HG02970 (cell line): ENCODE data around the gene FAM236D.
A peak's percentile ranks its signal among the peaks of the same experiment; 100 is the strongest.
"Not testable (repeated sequence)": the region's sequence is repeated elsewhere in the genome, so short reads cannot be mapped to it uniquely, and the experiment has no call there.

Source experiments
- ATAC-seq: cut with Tn5 transposase; IDR thresholded peaks from one replicate; pipeline ENCODE4 v1.9.1; 2021; ENCODE audit warnings: mild to moderate bottlenecking, moderate library complexity, moderate number of reproducible peaks; ENCODE audit not compliant: unreplicated experiment, low FRiP score

Gene FAM236D

GRCh38 chrX:72808110-72808509 is at the start of gene FAM236D:
Gene FAM236D (minus strand): TSS chrX:72808210. CDS start chrX:72808110, 100 bp downstream.
- ATAC-seq = not testable (repeated sequence)

GRCh38 chrX:72837532-72837931 is 29.5 kb upstream of the FAM236D start:
- ATAC-seq = not testable (repeated sequence)

- ATAC-seq = not testable (repeated sequence)
These were observed 22.7 kb upstream of the FAM236D start for GRCh38 chrX:72830701-72831100.

- not testable (repeated sequence) for ATAC-seq
These were observed 17.6 kb downstream of the FAM236D start for GRCh38 chrX:72790390-72790789.

GRCh38 chrX:72788142-72788541 is 19.9 kb downstream of the FAM236D start:
- not testable (repeated sequence) for ATAC-seq

- not testable (repeated sequence) for ATAC-seq
These were observed 24.0 kb downstream of the FAM236D start for GRCh38 chrX:72783964-72784363.

GRCh38 chrX:72783365-72783936 is 24.6 kb downstream of the FAM236D start:
- ATAC-seq = not testable (repeated sequence)

- ATAC-seq = not testable (repeated sequence)
These were observed 25.4 kb downstream of the FAM236D start, which contains the start of gene FAM236B for GRCh38 chrX:72782560-72782959. Gene FAM236B (minus strand): TSS chrX:72782660. CDS start chrX:72782560, 100 bp downstream.

GRCh38 chrX:72778146-72778545 is 29.9 kb downstream of the FAM236D start:
- ATAC-seq = not testable (repeated sequence)

GRCh38 chrX:72777467-72777790 is 30.6 kb downstream of the FAM236D start:
- ATAC-seq = not testable (repeated sequence)

GRCh38 chrX:72776653-72777466 is 31.1 kb downstream of the FAM236D start, which contains the start of gene DMRTC1B:
Gene DMRTC1B (plus strand): TSS chrX:72776890. CDS start chrX:72845136, 68,246 bp downstream.
- peak; percentile 81 for ATAC-seq

GRCh38 chrX:72760454-72760853 is 47.6 kb downstream of the FAM236D start:
- not testable (repeated sequence) for ATAC-seq
